ENCODE data around the gene TNFRSF17.

The TNFRSF17 gene

DNA sequence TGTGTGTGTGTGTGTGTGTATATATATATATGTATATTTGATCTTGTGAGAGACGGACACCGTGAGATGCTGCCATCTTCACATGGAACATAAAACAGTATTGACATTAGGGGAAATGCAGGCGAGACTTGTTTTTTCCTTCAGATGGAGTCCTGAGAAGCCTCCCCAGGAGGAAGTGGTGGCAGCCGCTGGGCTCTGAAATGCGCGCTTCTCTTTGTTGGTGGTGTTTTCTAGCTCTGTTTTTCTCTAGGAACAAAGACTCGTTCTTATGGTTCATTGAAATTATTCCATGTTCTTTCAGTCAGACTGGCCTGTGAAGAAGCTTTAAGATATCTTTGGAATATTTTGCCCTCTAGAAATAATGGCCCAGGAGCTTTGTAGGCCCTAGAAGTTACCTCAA lies 44.5 kb downstream of the TNFRSF17 start:
- DNase-seq, result no peak

DNA sequence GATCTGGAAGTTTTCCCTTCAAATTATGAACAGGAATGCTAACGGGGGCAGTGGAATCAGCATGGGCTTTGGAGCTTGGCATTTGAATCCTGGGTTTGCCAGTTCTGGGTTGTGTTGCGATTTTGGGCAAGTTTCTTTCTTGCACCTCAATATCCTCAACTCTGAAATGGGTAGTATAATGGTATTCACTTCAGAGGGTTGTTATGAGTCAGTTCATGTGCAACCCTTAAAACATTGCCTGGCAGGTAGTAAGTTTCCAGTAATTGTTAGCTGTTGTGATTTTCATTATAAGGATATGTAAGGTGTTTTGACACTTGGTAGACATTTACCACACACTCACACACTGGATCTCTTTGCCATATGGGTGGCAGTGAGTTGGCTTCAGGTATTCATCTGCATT lies 44.9 kb downstream of the TNFRSF17 start:
- DNase-seq, result no peak

DNA sequence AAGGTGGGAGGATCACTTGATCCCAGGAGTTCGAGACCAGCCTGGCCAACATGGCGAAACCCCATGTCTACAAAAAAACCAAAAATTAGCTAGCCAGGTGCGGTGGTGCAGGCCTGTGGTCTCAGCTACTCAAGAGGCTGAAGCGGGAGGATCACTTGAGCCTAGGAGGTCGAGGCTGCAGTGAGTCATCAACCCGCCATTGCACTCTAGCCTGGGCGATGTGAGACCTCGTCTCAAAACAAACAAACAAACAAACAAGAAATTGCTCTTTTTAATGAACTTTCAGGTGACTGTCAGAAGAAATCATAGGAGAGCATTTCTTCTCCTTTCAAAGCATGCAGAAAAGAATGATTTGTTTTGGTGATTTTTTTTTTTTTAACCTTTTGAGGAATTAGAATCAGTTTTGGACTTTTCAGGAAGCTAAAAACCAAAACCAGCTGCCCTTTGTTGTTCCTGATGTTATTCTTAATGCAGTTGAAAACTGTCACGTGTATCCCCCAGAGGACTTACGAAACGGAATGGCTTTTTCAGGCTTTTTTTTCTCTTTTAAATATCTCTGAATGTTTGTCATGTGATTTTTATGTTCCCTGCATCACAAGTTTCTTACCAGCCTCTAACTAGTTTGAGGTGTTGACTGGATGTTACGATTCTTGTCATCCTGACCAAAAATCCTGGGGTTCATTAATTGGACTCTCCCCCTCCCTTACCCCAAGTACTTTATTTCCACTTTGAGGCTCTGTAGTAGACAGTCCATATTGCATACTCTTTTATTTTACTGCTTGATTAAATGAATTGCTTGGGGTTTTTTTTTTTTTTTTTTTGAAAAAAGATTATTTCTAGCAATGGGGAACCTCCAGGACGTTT lies 45.6 kb downstream of the TNFRSF17 start:
- no peak for DNase-seq

DNA sequence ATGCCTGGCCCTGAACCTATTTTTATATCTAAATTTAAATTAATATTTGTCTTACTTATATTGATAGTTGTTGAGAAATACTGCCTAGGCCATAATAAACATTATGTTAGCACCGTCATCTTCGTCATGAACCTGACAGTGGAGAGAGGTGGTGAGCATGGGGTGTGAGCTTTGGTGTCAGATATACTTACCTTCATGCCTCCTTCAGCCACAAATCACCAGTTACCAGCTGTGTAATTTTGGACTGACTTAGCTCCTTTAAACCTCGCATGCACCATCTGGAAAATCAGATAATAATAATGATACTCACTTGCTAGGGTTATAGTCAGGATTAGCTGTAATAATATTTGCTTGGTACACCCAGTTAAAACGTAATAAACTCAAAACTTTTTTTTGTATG lies 46.6 kb downstream of the TNFRSF17 start:
- DNase-seq, result no peak

DNA sequence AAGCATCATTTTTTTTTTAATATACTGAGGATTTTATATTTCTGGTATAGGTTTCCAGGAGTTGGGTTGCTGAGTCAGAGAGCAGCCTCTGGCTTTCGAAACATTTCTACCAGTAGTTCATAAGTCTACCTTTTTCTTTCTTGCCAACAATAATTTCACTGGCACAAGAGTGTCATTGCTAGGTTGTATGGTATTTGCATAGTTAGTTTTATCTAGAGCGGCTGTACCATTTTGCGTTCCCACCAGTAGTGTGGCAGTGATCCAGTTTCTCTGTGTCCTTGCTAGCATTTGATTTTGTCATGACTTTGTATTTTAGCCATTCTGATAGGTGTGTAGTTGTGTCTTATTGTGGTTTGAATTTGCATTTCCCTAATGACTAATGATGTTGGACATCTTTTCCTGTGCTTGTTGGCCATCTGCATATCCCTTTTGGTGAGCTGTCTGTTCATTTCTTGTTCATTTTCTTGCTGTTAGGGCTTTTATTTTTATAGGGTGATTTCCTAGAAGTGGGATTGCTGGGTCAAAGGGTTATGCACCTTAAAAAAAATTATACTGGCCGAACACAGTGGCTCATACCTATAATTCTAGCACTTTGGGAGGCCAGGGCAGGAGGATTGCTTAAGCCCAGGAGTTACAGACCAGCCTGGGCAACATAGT lies 51.4 kb downstream of the TNFRSF17 start:
- no peak for DNase-seq

DNA sequence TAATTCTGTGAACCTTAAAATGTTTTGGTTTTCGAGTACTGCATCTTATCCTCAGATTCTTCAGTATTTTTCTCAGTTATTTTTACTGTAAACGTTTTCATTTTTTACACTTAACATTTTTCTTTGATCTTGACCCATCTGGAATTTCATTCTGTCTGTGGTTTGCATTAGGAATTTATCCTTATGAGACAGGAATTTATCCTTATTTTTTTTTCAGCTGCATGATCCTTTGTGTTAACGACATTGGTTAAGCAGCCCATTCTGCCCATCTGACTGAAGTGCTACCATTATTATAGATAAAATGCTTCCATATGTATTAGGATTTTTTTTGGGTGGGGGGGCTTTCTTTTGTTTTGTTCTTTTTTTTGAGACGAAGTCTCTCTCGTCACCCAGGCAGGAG lies 52.5 kb downstream of the TNFRSF17 start:
- DNase-seq, result no peak
